ENCODE results near the gene THAP11.

DNA sequence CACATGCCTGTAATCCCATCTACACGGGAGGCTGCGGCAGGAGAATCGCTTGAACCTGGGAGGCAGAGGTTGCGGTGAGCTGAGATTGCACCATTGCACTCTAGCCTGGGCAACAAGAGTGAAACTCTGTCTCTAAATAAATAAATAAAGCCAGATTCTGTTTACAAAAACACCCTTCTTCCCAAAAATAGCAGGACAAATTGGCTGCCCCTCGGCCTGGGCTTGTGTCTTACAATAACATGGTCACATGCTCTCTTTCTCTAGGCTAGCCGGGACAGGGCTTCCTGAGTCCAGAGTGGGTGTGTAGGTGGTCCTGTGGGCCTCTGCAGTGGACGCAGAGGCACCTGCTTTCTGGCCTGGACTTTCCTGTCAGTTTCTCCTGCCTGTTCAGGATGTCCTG is 27.5 kb downstream of the THAP11 start:
- TF ChIP-seq, protein P1, sequence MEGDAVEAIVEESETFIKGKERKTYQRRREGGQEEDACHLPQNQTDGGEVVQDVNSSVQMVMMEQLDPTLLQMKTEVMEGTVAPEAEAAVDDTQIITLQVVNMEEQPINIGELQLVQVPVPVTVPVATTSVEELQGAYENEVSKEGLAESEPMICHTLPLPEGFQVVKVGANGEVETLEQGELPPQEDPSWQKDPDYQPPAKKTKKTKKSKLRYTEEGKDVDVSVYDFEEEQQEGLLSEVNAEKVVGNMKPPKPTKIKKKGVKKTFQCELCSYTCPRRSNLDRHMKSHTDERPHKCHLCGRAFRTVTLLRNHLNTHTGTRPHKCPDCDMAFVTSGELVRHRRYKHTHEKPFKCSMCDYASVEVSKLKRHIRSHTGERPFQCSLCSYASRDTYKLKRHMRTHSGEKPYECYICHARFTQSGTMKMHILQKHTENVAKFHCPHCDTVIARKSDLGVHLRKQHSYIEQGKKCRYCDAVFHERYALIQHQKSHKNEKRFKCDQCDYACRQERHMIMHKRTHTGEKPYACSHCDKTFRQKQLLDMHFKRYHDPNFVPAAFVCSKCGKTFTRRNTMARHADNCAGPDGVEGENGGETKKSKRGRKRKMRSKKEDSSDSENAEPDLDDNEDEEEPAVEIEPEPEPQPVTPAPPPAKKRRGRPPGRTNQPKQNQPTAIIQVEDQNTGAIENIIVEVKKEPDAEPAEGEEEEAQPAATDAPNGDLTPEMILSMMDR (conservative IDR thresholded peaks at IDR 0.05 in 1 of 2, IDR thresholded peaks at IDR 0.05 in 1 of 2; ENCODE audit: extremely low read depth in 1 of 2, insufficient read depth in 1 of 2, low read depth in 1 of 2, low read length in 2 of 2), result no peak
- TF ChIP-seq EZH2 (IDR thresholded peaks at IDR 0.05; ENCODE audit: borderline replicate concordance, low read length), result no peak

Data from mammary epithelial cell (primary cell).